ENCODE results near the gene PDZD7. TPM values are rescaled to one million over a fixed set of nuclear protein-coding genes. Genes with fewer than 3 reads are reported as not detected.

Gene PDZD7
- total and polyA plus RNA-seq, 9 of the 15 experiments (the other 6 are each of a cell fraction or from before 2014, with no cell fraction given): 0.04 to 0.24 (median 0.08) TPM; not detected in 3

GRCh38 chr10:101018600-101019439 lies 12.1 kb downstream of the PDZD7 start (continued):
- TF ChIP-seq, protein P1, sequence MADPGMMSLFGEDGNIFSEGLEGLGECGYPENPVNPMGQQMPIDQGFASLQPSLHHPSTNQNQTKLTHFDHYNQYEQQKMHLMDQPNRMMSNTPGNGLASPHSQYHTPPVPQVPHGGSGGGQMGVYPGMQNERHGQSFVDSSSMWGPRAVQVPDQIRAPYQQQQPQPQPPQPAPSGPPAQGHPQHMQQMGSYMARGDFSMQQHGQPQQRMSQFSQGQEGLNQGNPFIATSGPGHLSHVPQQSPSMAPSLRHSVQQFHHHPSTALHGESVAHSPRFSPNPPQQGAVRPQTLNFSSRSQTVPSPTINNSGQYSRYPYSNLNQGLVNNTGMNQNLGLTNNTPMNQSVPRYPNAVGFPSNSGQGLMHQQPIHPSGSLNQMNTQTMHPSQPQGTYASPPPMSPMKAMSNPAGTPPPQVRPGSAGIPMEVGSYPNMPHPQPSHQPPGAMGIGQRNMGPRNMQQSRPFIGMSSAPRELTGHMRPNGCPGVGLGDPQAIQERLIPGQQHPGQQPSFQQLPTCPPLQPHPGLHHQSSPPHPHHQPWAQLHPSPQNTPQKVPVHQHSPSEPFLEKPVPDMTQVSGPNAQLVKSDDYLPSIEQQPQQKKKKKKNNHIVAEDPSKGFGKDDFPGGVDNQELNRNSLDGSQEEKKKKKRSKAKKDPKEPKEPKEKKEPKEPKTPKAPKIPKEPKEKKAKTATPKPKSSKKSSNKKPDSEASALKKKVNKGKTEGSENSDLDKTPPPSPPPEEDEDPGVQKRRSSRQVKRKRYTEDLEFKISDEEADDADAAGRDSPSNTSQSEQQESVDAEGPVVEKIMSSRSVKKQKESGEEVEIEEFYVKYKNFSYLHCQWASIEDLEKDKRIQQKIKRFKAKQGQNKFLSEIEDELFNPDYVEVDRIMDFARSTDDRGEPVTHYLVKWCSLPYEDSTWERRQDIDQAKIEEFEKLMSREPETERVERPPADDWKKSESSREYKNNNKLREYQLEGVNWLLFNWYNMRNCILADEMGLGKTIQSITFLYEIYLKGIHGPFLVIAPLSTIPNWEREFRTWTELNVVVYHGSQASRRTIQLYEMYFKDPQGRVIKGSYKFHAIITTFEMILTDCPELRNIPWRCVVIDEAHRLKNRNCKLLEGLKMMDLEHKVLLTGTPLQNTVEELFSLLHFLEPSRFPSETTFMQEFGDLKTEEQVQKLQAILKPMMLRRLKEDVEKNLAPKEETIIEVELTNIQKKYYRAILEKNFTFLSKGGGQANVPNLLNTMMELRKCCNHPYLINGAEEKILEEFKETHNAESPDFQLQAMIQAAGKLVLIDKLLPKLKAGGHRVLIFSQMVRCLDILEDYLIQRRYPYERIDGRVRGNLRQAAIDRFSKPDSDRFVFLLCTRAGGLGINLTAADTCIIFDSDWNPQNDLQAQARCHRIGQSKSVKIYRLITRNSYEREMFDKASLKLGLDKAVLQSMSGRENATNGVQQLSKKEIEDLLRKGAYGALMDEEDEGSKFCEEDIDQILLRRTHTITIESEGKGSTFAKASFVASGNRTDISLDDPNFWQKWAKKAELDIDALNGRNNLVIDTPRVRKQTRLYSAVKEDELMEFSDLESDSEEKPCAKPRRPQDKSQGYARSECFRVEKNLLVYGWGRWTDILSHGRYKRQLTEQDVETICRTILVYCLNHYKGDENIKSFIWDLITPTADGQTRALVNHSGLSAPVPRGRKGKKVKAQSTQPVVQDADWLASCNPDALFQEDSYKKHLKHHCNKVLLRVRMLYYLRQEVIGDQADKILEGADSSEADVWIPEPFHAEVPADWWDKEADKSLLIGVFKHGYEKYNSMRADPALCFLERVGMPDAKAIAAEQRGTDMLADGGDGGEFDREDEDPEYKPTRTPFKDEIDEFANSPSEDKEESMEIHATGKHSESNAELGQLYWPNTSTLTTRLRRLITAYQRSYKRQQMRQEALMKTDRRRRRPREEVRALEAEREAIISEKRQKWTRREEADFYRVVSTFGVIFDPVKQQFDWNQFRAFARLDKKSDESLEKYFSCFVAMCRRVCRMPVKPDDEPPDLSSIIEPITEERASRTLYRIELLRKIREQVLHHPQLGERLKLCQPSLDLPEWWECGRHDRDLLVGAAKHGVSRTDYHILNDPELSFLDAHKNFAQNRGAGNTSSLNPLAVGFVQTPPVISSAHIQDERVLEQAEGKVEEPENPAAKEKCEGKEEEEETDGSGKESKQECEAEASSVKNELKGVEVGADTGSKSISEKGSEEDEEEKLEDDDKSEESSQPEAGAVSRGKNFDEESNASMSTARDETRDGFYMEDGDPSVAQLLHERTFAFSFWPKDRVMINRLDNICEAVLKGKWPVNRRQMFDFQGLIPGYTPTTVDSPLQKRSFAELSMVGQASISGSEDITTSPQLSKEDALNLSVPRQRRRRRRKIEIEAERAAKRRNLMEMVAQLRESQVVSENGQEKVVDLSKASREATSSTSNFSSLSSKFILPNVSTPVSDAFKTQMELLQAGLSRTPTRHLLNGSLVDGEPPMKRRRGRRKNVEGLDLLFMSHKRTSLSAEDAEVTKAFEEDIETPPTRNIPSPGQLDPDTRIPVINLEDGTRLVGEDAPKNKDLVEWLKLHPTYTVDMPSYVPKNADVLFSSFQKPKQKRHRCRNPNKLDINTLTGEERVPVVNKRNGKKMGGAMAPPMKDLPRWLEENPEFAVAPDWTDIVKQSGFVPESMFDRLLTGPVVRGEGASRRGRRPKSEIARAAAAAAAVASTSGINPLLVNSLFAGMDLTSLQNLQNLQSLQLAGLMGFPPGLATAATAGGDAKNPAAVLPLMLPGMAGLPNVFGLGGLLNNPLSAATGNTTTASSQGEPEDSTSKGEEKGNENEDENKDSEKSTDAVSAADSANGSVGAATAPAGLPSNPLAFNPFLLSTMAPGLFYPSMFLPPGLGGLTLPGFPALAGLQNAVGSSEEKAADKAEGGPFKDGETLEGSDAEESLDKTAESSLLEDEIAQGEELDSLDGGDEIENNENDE (IDR thresholded peaks at IDR 0.05; ENCODE audit: low read depth, low read length): no peak
- no peak for TF ChIP-seq ZNF12 (CRISPR knock-in tag; IDR thresholded peaks at IDR 0.05)
- TF ChIP-seq HOXB6 (CRISPR knock-in tag; IDR thresholded peaks at IDR 0.05; ENCODE audit: borderline replicate concordance): no peak
- TF ChIP-seq BRD4 (IDR thresholded peaks at IDR 0.05): no peak
- TF ChIP-seq NFIC (IDR thresholded peaks at IDR 0.05): peak; percentile 10; the same call in 1 of the 2 replicates
- no peak for TF ChIP-seq TRIM25 (IDR thresholded peaks at IDR 0.05; ENCODE audit: borderline replicate concordance)
- no peak for TF ChIP-seq HCFC1 (IDR thresholded peaks at IDR 0.05; ENCODE audit: low read depth, low read length)
- no peak for TF ChIP-seq YY1 (IDR thresholded peaks at IDR 0.05; ENCODE audit: borderline replicate concordance in 1 of 3, control insufficient read depth in 1 of 3, extremely low read depth in 1 of 3, insufficient read depth in 3 of 3, insufficient read length in 1 of 3, insufficient replicate concordance in 2 of 3, low read depth in 1 of 3, low read length in 2 of 3)
- TF ChIP-seq MTA1 (IDR thresholded peaks at IDR 0.05; ENCODE audit: borderline replicate concordance): no peak
